IMR-90 (cell line): ENCODE data around the gene TCIRG1. TPM values are rescaled to one million over a fixed set of nuclear protein-coding genes. Genes with fewer than 3 reads are reported as not detected.
A peak's percentile ranks its signal among the peaks of the same experiment; 100 is the strongest.

Source experiments
- ATAC-seq: fragments of 200-7000 bp; cut with Tn5 transposase; 2 replicates; pipeline ENCODE4 v1.9.1; 2020; ENCODE audit warnings: low read depth, mild to moderate bottlenecking, moderate library complexity
- BruUV-seq: library from RNA; stranded (reverse); fragments of 400-500 nt; replicated peaks from 2 replicates; lab custom pipeline; 2021; lab: Mats Ljungman, UMichigan
- CTCF ChIA-PET: fragments of 300-600 bp; formaldehyde crosslinking; extraction: SDS; loops from one replicate; lab custom pipeline; 2021; ENCODE audit warnings: antibody characterized with exemption; lab: Yijun Ruan, JAX
- POLR2A ChIA-PET: fragments of 300-600 bp; sonication (Branson Sonifier 250); formaldehyde crosslinking; loops from one replicate; lab custom pipeline; 2022; ENCODE audit warnings: antibody characterized with exemption; ENCODE audit not compliant: unreplicated experiment; lab: Charles Lee
- DNase-seq: peaks from one replicate; pipeline ENCODE4 v3.0.0; 2013
- H2AFZ ChIP-seq: replicated peaks from 2 replicates; pipeline ENCODE3; 2013; ENCODE audit warnings: low read length, mild to moderate bottlenecking; ENCODE audit not compliant: poor library complexity
- H2AK5ac ChIP-seq: 2 replicates; pipeline ENCODE4 v1.6.1; 2013; ENCODE audit warnings: low read depth, low read length, inconsistent platforms
- H2AK9ac ChIP-seq: replicated peaks from 2 replicates; pipeline ENCODE3; 2013; ENCODE audit warnings: mild to moderate bottlenecking, low read depth, low read length, moderate library complexity; ENCODE audit not compliant: poor library complexity
- H2BK120ac ChIP-seq: 2 replicates; pipeline ENCODE4 v1.6.1; 2013; ENCODE audit warnings: low read depth, low read length, inconsistent platforms
- H2BK15ac ChIP-seq: 3 replicates; pipeline ENCODE4 v1.6.1; 2013; ENCODE audit warnings: low read depth, low read length, inconsistent platforms
- H2BK20ac ChIP-seq: 2 replicates; pipeline ENCODE4 v1.6.1; 2013; ENCODE audit warnings: low read depth, mild to moderate bottlenecking, inconsistent platforms, low read length, moderate library complexity
- H2BK5ac ChIP-seq: 2 replicates; pipeline ENCODE4 v1.6.1; 2013; ENCODE audit warnings: mild to moderate bottlenecking, low read depth, low read length, inconsistent platforms; ENCODE audit not compliant: poor library complexity, severe bottlenecking
- H3K14ac ChIP-seq: replicated peaks from 2 replicates; pipeline ENCODE4 v1.6.1; 2013; ENCODE audit warnings: low read depth, low read length, inconsistent platforms
- H3K18ac ChIP-seq: 2 replicates; pipeline ENCODE4 v1.6.1; 2013; ENCODE audit warnings: low read depth, low read length, control low read depth
- H3K23ac ChIP-seq: 2 replicates; pipeline ENCODE4 v1.6.1; 2013; ENCODE audit warnings: low read depth, low read length, inconsistent platforms
- H3K27ac ChIP-seq: 2 replicates; pipeline ENCODE4 v1.5.1; 2013; ENCODE audit warnings: mild to moderate bottlenecking, control low read depth, low read length; ENCODE audit not compliant: insufficient read depth
- H3K27me3 ChIP-seq: 2 replicates; pipeline ENCODE4 v1.6.1; 2013; ENCODE audit warnings: low read length; ENCODE audit not compliant: control insufficient read depth, insufficient read depth
- H3K36me3 ChIP-seq: 2 replicates; pipeline ENCODE4 v1.6.1; 2013; ENCODE audit warnings: low read length, mixed read lengths; ENCODE audit not compliant: control insufficient read depth, insufficient read depth
- H3K4ac ChIP-seq: 2 replicates; pipeline ENCODE4 v1.6.1; 2013; ENCODE audit warnings: low read depth, low read length, inconsistent platforms
- H3K4me1 ChIP-seq: 2 replicates; pipeline ENCODE4 v1.6.1; 2013; ENCODE audit warnings: low read length, mixed read lengths; ENCODE audit not compliant: control insufficient read depth, insufficient read depth
- H3K4me2 ChIP-seq: 2 replicates; pipeline ENCODE4 v1.6.1; 2013; ENCODE audit warnings: low read depth, mild to moderate bottlenecking, control low read depth, low read length, moderate library complexity
- H3K4me3 ChIP-seq: 2 replicates; pipeline ENCODE4 v1.5.1; 2013; ENCODE audit warnings: low read depth, mild to moderate bottlenecking, control low read depth, low read length, moderate library complexity; ENCODE audit not compliant: insufficient read depth
- H3K56ac ChIP-seq: 2 replicates; pipeline ENCODE4 v1.6.1; 2013; ENCODE audit warnings: low read length, inconsistent platforms; ENCODE audit not compliant: insufficient read depth; ENCODE audit errors: extremely low read depth
- H3K79me1 ChIP-seq, 2 experiments: 2 replicates each; pipeline ENCODE4 v1.6.1; 2013; ENCODE audit warnings: low read length in 2 of 2, inconsistent platforms in 1 of 2, low read depth in 1 of 2
- H3K9ac ChIP-seq: 2 replicates; pipeline ENCODE4 v1.6.1; 2013; ENCODE audit warnings: low read depth, low read length, control low read depth
- H3K9me1 ChIP-seq: 2 replicates; pipeline ENCODE4 v1.6.1; 2013; ENCODE audit warnings: low read length, inconsistent platforms; ENCODE audit not compliant: insufficient read depth
- H3K9me3 ChIP-seq: 2 replicates; pipeline ENCODE4 v1.6.1; 2013; ENCODE audit warnings: low read length; ENCODE audit not compliant: control insufficient read depth, insufficient read depth
- H4K20me1 ChIP-seq: 2 replicates; pipeline ENCODE4 v1.6.1; 2013; ENCODE audit warnings: low read length, inconsistent platforms; ENCODE audit not compliant: insufficient read depth
- H4K5ac ChIP-seq: 2 replicates; pipeline ENCODE4 v1.6.1; 2013; ENCODE audit warnings: mild to moderate bottlenecking, low read depth, low read length, control low read depth
- H4K8ac ChIP-seq, 2 experiments: 2 replicates each; pipeline ENCODE4 v1.6.1; 2013; ENCODE audit warnings: low read depth in 2 of 2, low read length in 2 of 2, control low read depth in 1 of 2, inconsistent platforms in 1 of 2
- H4K91ac ChIP-seq: 2 replicates; pipeline ENCODE4 v1.6.1; 2013; ENCODE audit warnings: low read depth, low read length, inconsistent platforms; ENCODE audit not compliant: insufficient read depth
- BHLHE40 ChIP-seq: fragments of 150-350 bp; IDR thresholded peaks from 2 replicates; pipeline ENCODE4 v1.6.1; 2016; ENCODE audit warnings: mild to moderate bottlenecking, low read depth, low read length
- CEBPB ChIP-seq: IDR thresholded peaks from 2 replicates; pipeline ENCODE4 v1.6.1; 2012; ENCODE audit warnings: low read depth, low read length, improper control_type of control experiment
- CHD1 ChIP-seq: IDR thresholded peaks from 2 replicates; pipeline ENCODE4 v1.6.1; 2012; ENCODE audit warnings: low read depth, low read length, improper control_type of control experiment
- CTCF ChIP-seq: conservative IDR thresholded peaks from 2 replicates; pipeline ENCODE4 v1.5.1; 2012; ENCODE audit warnings: mild to moderate bottlenecking, low read depth, low read length, improper control_type of control experiment
- ELK1 ChIP-seq: fragments of 150-350 bp; IDR thresholded peaks from 2 replicates; pipeline ENCODE4 v1.6.1; 2016; ENCODE audit warnings: low read depth, mild to moderate bottlenecking, low read length, moderate library complexity, borderline replicate concordance
- FOS ChIP-seq: fragments of 150-350 bp; IDR thresholded peaks from 2 replicates; pipeline ENCODE4 v1.6.1; 2016; ENCODE audit warnings: low read depth, low read length
- MAFK ChIP-seq: IDR thresholded peaks from 2 replicates; pipeline ENCODE4 v1.6.1; 2012; ENCODE audit warnings: low read depth, low read length, improper control_type of control experiment
- MAZ ChIP-seq: IDR thresholded peaks from 2 replicates; pipeline ENCODE4 v1.6.1; 2012; ENCODE audit warnings: low read depth, mild to moderate bottlenecking, low read length, improper control_type of control experiment, moderate library complexity, borderline replicate concordance
- MXI1 ChIP-seq: IDR thresholded peaks from 2 replicates; pipeline ENCODE4 v1.6.1; 2012; ENCODE audit warnings: low read depth, mild to moderate bottlenecking, low read length, moderate library complexity, borderline replicate concordance
- NFE2L2 ChIP-seq: fragments of 150-350 bp; IDR thresholded peaks from 2 replicates; pipeline ENCODE4 v1.6.1; 2016; ENCODE audit warnings: low read depth, mild to moderate bottlenecking, low read length
- POLR2A ChIP-seq: IDR thresholded peaks from 2 replicates; pipeline ENCODE4 v1.6.1; 2012; ENCODE audit warnings: mild to moderate bottlenecking, low read depth, low read length
- RAD21 ChIP-seq: IDR thresholded peaks from 2 replicates; pipeline ENCODE4 v1.6.1; 2012; ENCODE audit warnings: low read length, improper control_type of control experiment
- RCOR1 ChIP-seq: IDR thresholded peaks from 2 replicates; pipeline ENCODE4 v1.6.1; 2012; ENCODE audit warnings: mild to moderate bottlenecking, low read length, improper control_type of control experiment; ENCODE audit not compliant: insufficient replicate concordance
- RFX5 ChIP-seq: IDR thresholded peaks from 2 replicates; pipeline ENCODE4 v1.8.0; 2012; ENCODE audit warnings: low read depth, mild to moderate bottlenecking, low read length, moderate library complexity
- SMC3 ChIP-seq: fragments of 150-350 bp; IDR thresholded peaks from 2 replicates; pipeline ENCODE4 v1.6.1; 2016; ENCODE audit warnings: low read depth, mild to moderate bottlenecking, antibody characterized with exemption, low read length, moderate library complexity
- WGBS, 2 experiments: methylation state at CpG; one replicate each; pipeline versions ENCODE4 v1.1.5 to v1.1.7; 2013; ENCODE audit warnings: missing lambda C conversion rate in 2 of 2; ENCODE audit not compliant: insufficient read length in 1 of 2; ENCODE audit errors: extremely low coverage in 2 of 2; 5-methylcytosine and 5-hydroxymethylcytosine counted together
- dilution Hi-C: fragments of 300-500 bp; cut with HindIII; formaldehyde crosslinking; loops from one replicate; pipeline ENCODE4 v1.14.3; 2018; ENCODE audit warnings: low sequenced_read_pairs; ENCODE audit not compliant: unreplicated experiment
- in situ Hi-C: fragments of 300-500 bp; cut with MboI; formaldehyde crosslinking; loops from 3 replicates; pipeline ENCODE4 v1.14.3; 2019; ENCODE audit warnings: low sequenced_read_pairs, inconsistent platforms, mixed read lengths
- intact Hi-C: fragments of 100-400 bp; cut with micrococcal nuclease; formaldehyde crosslinking; loops from 2 replicates; pipeline ENCODE4 v1.10.0; 2022
- polyA plus RNA-seq, 3 experiments: library from polyadenylated mRNA; depleted of rRNA; stranded (reverse); fragments of >200 nt; gene quantifications; 2 replicates each; pipeline ENCODE4 v1.2.3, GENCODE V29; 2012; ENCODE audit warnings: low replicate concordance in 1 of 3
- total RNA-seq: library from RNA; depleted of rRNA; stranded (reverse); fragments of >200 nt; gene quantifications from 2 replicates; pipeline ENCODE4 v1.2.3, GENCODE V29; 2012

TCIRG1 gene
- total and polyA plus RNA-seq, 2 of the 4 experiments (the other 2 are of a cell fraction), result 25.3 to 117 TPM

DNA sequence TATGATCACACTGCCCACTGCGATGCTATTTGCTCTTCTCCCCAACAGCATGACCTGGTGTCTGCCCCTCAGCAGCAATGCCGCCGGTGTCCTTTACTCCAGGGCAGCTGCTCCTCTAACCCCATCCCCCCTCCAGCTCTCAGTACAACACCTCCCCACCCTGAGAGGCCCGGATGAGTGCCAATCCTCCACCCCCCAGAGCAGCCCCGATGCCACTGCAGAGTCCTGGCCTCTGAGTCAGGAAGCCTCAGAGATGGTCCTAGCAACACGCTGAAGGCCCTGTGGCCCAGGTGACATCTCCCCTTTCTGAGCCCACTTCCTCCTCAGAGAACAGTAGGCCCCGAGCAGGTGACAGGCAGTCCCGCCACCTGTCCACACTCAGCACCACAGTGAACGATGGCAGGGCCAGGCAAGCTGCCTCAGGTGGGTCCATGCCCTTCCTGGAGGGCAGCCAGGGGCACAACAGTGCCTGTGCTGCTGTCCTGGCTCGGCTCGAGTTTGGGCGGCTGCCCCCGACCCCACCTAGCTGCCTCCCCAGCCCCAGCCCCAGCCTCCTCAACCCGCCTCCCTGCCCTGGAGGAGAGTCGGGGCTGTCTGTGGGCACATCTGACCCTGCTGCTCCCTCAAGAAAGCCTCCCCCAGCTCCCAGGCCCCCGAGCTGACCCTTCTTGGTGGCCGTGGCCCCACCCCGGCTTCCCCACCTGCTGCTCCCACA, 12.3 kb upstream of the TCIRG1 start:
- ChIA-PET CTCF (no interaction called here), POLR2A (no interaction called here)
- in situ Hi-C loops, result no loop called here
- Histone ChIP-seq H4K20me1 (no peaks in the 10 kb centered on the region), H3K23ac (no peak overlapping the region; the same call in 1 of the 2 replicates), H3K14ac (no peak overlapping the region), H2BK15ac (no peak overlapping the region; the same call in 2 of the 3 replicates), H3K4me1 (peaks cover 26% of the 10 kb centered on the region), H2AK5ac (peak overlapping the region; percentile 98; the same call in 1 of the 2 replicates), H2BK120ac (peak overlapping the region; percentile 90; the same call in 1 of the 2 replicates), H2BK5ac (peak overlapping the region; percentile 59), H3K9me1 (peaks cover 8% of the 10 kb centered on the region), H4K8ac (no peak overlapping the region), H3K4ac (peak overlapping the region; percentile 53), H2AK9ac (peak overlapping the region; percentile 25), H2BK20ac (no peak overlapping the region), H3K9me3 (no peaks in the 10 kb centered on the region), H3K18ac (no peak overlapping the region), H3K56ac (no peak overlapping the region), H3K4me3 (no peak overlapping the region), H3K27ac (no peak overlapping the region; the same call in 1 of the 2 replicates), H3K4me2 (no peak overlapping the region), H4K5ac (no peak overlapping the region), H3K27me3 (no peaks in the 10 kb centered on the region), H3K9ac (no peak overlapping the region), H3K36me3 (peaks cover 26% of the 10 kb centered on the region), H4K91ac (no peak overlapping the region; the same call in 1 of the 2 replicates), H2AFZ (no peak overlapping the region), H3K79me1 (peaks cover 24 to 45% of the 10 kb centered on the region in 2 experiments)
- 91% methylated on average over 7 of the region's 18 CpGs; no CpG with 5 or more reads in 1 of the 2 experiments for WGBS, 2 experiments
- no peak for DNase-seq
- no peak for ATAC-seq
- intact Hi-C loops, result no loop called here
- dilution Hi-C loops, result no loop called here
- BruUV-seq, result no TSS peak
- TF ChIP-seq RAD21 (no peak), RCOR1 (no peak), CEBPB (no peak), POLR2A (no peak), MAZ (no peak), SMC3 (no peak), BHLHE40 (no peak), CHD1 (no peak), ELK1 (no peak), RFX5 (no peak), FOS (no peak), MXI1 (no peak), CTCF (no peak), NFE2L2 (no peak), MAFK (no peak)
